ENCODE data around the gene CYP2S1. TPM values are rescaled to one million over a fixed set of nuclear protein-coding genes. Genes with fewer than 3 reads are reported as not detected.

Gene CYP2S1
- polyA plus RNA-seq, 1 donor from 2014 or later: not detected

GRCh38 chr19:41205995-41206394, 13.0 kb downstream of the CYP2S1 start:
- Histone ChIP-seq H3K27me3 (ENCODE audit: insufficient read depth, low read depth, low read length) (no peaks in the 10 kb centered on the region), H2AFZ (ENCODE audit: low read depth, low read length) (no peak overlapping the region), H3K9me2 (ENCODE audit: insufficient read depth, low read length) (no peaks in the 10 kb centered on the region), H3K79me2 (replicated peaks; ENCODE audit: insufficient read depth, low read length) (no peaks in the 10 kb centered on the region), H3K36me3 (ENCODE audit: insufficient read depth, low read length) (no peaks in the 10 kb centered on the region), H3K4me2 (ENCODE audit: low read length) (no peak overlapping the region), H3K27ac (ENCODE audit: low read length) (no peak overlapping the region), H3F3A (ENCODE audit: insufficient read depth, low read length, poor library complexity, severe bottlenecking) (no peaks in the 10 kb centered on the region), H3K9ac (ENCODE audit: low read length) (no peak overlapping the region), H3K9me3 (ENCODE audit: low read length) (no peaks in the 10 kb centered on the region), H3K4me3 (ENCODE audit: low read length) (no peak overlapping the region), H4K20me1 (ENCODE audit: insufficient read depth) (no peaks in the 10 kb centered on the region)
- no peak for TF ChIP-seq RAD21 (conservative IDR thresholded peaks at IDR 0.05)
- no peak for TF ChIP-seq SMC3 (conservative IDR thresholded peaks at IDR 0.05; ENCODE audit: poor library complexity)
- TF ChIP-seq CTCF (IDR thresholded peaks at IDR 0.05; ENCODE audit: poor library complexity, severe bottlenecking): no peak
- TF ChIP-seq MXI1 (conservative IDR thresholded peaks at IDR 0.05; ENCODE audit: poor library complexity, severe bottlenecking): no peak
- TF ChIP-seq REST (IDR thresholded peaks at IDR 0.05; ENCODE audit: borderline replicate concordance): no peak
- no peak for TF ChIP-seq EP300 (conservative IDR thresholded peaks at IDR 0.05; ENCODE audit: poor library complexity, severe bottlenecking)
- TF ChIP-seq POLR2AphosphoS5 (IDR thresholded peaks at IDR 0.05): no peak
- no peak for TF ChIP-seq TAF1 (IDR thresholded peaks at IDR 0.05; ENCODE audit: low read depth)
- no peak for TF ChIP-seq EZH2 (IDR thresholded peaks at IDR 0.05; ENCODE audit: borderline replicate concordance, insufficient read depth, low read length, poor library complexity, severe bottlenecking)

GRCh38 chr19:41206456-41206855, 13.4 kb downstream of the CYP2S1 start:
- Histone ChIP-seq H3K36me3 (ENCODE audit: insufficient read depth, low read length) (no peaks in the 10 kb centered on the region), H3F3A (ENCODE audit: insufficient read depth, low read length, poor library complexity, severe bottlenecking) (no peaks in the 10 kb centered on the region)

More at GRCh38 chr19:41206456-41206855, 13.4 kb downstream of the CYP2S1 start:
- Histone ChIP-seq H3K9me2 (ENCODE audit: insufficient read depth, low read length) (no peaks in the 10 kb centered on the region), H3K27me3 (ENCODE audit: insufficient read depth, low read depth, low read length) (no peaks in the 10 kb centered on the region), H3K79me2 (replicated peaks; ENCODE audit: insufficient read depth, low read length) (no peaks in the 10 kb centered on the region), H3K4me2 (ENCODE audit: low read length) (no peak overlapping the region), H3K4me3 (ENCODE audit: low read length) (no peak overlapping the region), H3K9me3 (ENCODE audit: low read length) (no peaks in the 10 kb centered on the region), H3K27ac (ENCODE audit: low read length) (no peak overlapping the region), H3K9ac (ENCODE audit: low read length) (no peak overlapping the region), H4K20me1 (ENCODE audit: insufficient read depth) (no peaks in the 10 kb centered on the region), H2AFZ (ENCODE audit: low read depth, low read length) (no peak overlapping the region)
- TF ChIP-seq TAF1 (IDR thresholded peaks at IDR 0.05; ENCODE audit: low read depth) (no peak), SMC3 (conservative IDR thresholded peaks at IDR 0.05; ENCODE audit: poor library complexity) (no peak), MXI1 (conservative IDR thresholded peaks at IDR 0.05; ENCODE audit: poor library complexity, severe bottlenecking) (no peak), CTCF (IDR thresholded peaks at IDR 0.05; ENCODE audit: poor library complexity, severe bottlenecking) (no peak), REST (IDR thresholded peaks at IDR 0.05; ENCODE audit: borderline replicate concordance) (no peak), EZH2 (IDR thresholded peaks at IDR 0.05; ENCODE audit: borderline replicate concordance, insufficient read depth, low read length, poor library complexity, severe bottlenecking) (no peak), POLR2AphosphoS5 (IDR thresholded peaks at IDR 0.05) (no peak), EP300 (conservative IDR thresholded peaks at IDR 0.05; ENCODE audit: poor library complexity, severe bottlenecking) (no peak), RAD21 (conservative IDR thresholded peaks at IDR 0.05) (no peak)

Data from neural cell (in vitro differentiated cells).